HepG2 (cell line): Measurements from ENCODE around the gene MAPK1. TPM values are rescaled to one million over a fixed set of nuclear protein-coding genes. Genes with fewer than 3 reads are reported as not detected.

Source experiments
- CEBPB ChIP-seq: IDR thresholded peaks from 2 replicates; pipeline ENCODE4 v1.6.1; 2011; ENCODE audit warnings: low read depth, low read length, improper control_type of control experiment, borderline replicate concordance
- DMAP1 ChIP-seq: IDR thresholded peaks from 2 replicates; pipeline ENCODE4 v1.6.1; 2016
- EED ChIP-seq: sonication (generic); formaldehyde crosslinking; IDR thresholded peaks from 2 replicates; pipeline ENCODE4 v1.5.0; 2020; ENCODE audit warnings: mild to moderate bottlenecking, missing genetic modification reagents
- ELF1 ChIP-seq: sonication (generic); formaldehyde crosslinking; IDR thresholded peaks from 2 replicates; pipeline ENCODE4 v1.4.0; 2020; ENCODE audit warnings: missing genetic modification reagents
- ETV5 ChIP-seq: IDR thresholded peaks from 2 replicates; pipeline ENCODE4 v1.6.1; 2018; ENCODE audit warnings: missing biosample characterization, missing genetic modification reagents, inconsistent platforms, borderline replicate concordance
- FOXC1 ChIP-seq: sonication (generic); formaldehyde crosslinking; IDR thresholded peaks from 2 replicates; pipeline ENCODE4 v1.8.0; 2022; ENCODE audit warnings: mild to moderate bottlenecking, missing genetic modification reagents, borderline replicate concordance
- FOXK2 ChIP-seq: fragments of 450-650 bp; IDR thresholded peaks from 2 replicates; pipeline ENCODE4 v1.6.1; 2016
- HDAC6 ChIP-seq: fragments of 200-600 bp; sonication (generic); IDR thresholded peaks from 2 replicates; pipeline ENCODE4 v1.7.0; 2017; ENCODE audit warnings: mild to moderate bottlenecking, antibody characterized with exemption, low read length, low read depth
- KAT8 ChIP-seq: IDR thresholded peaks from 2 replicates; pipeline ENCODE4 v1.6.1; 2016; ENCODE audit warnings: missing genetic modification reagents, missing compliant biosample characterization
- MAF1 ChIP-seq: sonication (generic); formaldehyde crosslinking; IDR thresholded peaks from 2 replicates; pipeline ENCODE4 v1.5.0; 2020; ENCODE audit warnings: missing genetic modification reagents, borderline replicate concordance
- MBD4 ChIP-seq: IDR thresholded peaks from 2 replicates; pipeline ENCODE4 v1.6.1; 2012; ENCODE audit warnings: low read length, inconsistent platforms, borderline replicate concordance
- MTA1 ChIP-seq: sonication (generic); formaldehyde crosslinking; IDR thresholded peaks from 2 replicates; pipeline ENCODE4 v1.4.0; 2020; ENCODE audit warnings: missing genetic modification reagents, mild to moderate bottlenecking, borderline replicate concordance
- NR2F2 ChIP-seq: IDR thresholded peaks from 2 replicates; pipeline ENCODE4 v1.6.1; 2012; ENCODE audit warnings: low read depth, inconsistent platforms, borderline replicate concordance
- PHF21A ChIP-seq: sonication (generic); formaldehyde crosslinking; IDR thresholded peaks from 2 replicates; pipeline ENCODE4 v1.5.0; 2020; ENCODE audit warnings: mild to moderate bottlenecking, missing genetic modification reagents
- SALL1 ChIP-seq: sonication (generic); formaldehyde crosslinking; IDR thresholded peaks from 2 replicates; pipeline ENCODE4 v1.8.0; 2022; ENCODE audit warnings: mild to moderate bottlenecking, missing genetic modification reagents
- SOX13 ChIP-seq, 3 experiments: fragments of 450-650 bp in 1 of 3; sonication (generic) in 1 of 3; formaldehyde crosslinking in 1 of 3; IDR thresholded peaks in 2 of 3; conservative IDR thresholded peaks in 1 of 3; 2 replicates each; pipeline versions ENCODE4 v1.5.0 to v1.6.1; 2016 to 2020; ENCODE audit warnings: antibody characterized with exemption in 1 of 3, mild to moderate bottlenecking in 1 of 3, missing compliant biosample characterization in 1 of 3, missing genetic modification reagents in 1 of 3, moderate library complexity in 1 of 3
- SP2 ChIP-seq: sonication (generic); formaldehyde crosslinking; IDR thresholded peaks from 2 replicates; pipeline ENCODE4 v1.5.1; 2020; ENCODE audit warnings: mild to moderate bottlenecking, missing genetic modification reagents
- SRSF9 ChIP-seq: fragments of 200-400 bp; formaldehyde crosslinking; IDR thresholded peaks from 2 replicates; pipeline ENCODE4 v1.6.1; 2018; ENCODE audit warnings: borderline replicate concordance, mild to moderate bottlenecking, low read depth, low read length; ENCODE audit not compliant: insufficient read depth, poor library complexity, severe bottlenecking
- ZBTB42 ChIP-seq: sonication (generic); formaldehyde crosslinking; IDR thresholded peaks from 2 replicates; pipeline ENCODE4 v1.5.0; 2020; ENCODE audit warnings: mild to moderate bottlenecking, missing genetic modification reagents
- ZBTB7B ChIP-seq: sonication (generic); formaldehyde crosslinking; IDR thresholded peaks from 2 replicates; pipeline ENCODE4 v1.4.0; 2020; ENCODE audit warnings: missing genetic modification reagents
- ZNF124 ChIP-seq: sonication (generic); formaldehyde crosslinking; IDR thresholded peaks from 2 replicates; pipeline ENCODE4 v1.4.0; 2020; ENCODE audit warnings: missing genetic modification reagents
- ZNF256 ChIP-seq: sonication (generic); formaldehyde crosslinking; conservative IDR thresholded peaks from 2 replicates; pipeline ENCODE4 v1.4.0; 2020; ENCODE audit warnings: missing genetic modification reagents
- ZNF652 ChIP-seq: IDR thresholded peaks from 2 replicates; pipeline ENCODE4 v1.6.1; 2016; ENCODE audit warnings: low read depth, borderline replicate concordance
- polyA plus RNA-seq, 8 experiments: library from polyadenylated mRNA; depleted of rRNA in 3 of 8; stranded (reverse) in 7 of 8; unstranded in 1 of 8; fragments of >200 nt; fragmentation: Illumina TruSeq in 4 of 8; extraction: Trizol in 4 of 8; gene quantifications; 2 replicates each; pipeline versions ENCODE4 v1.2.1 to v1.2.3, GENCODE V29; 2011 to 2016; ENCODE audit warnings: low read depth in 4 of 8, missing spikeins in 1 of 8, mixed read lengths in 1 of 8; ENCODE audit not compliant: insufficient read depth in 1 of 8
- total RNA-seq, 5 experiments: library from RNA; depleted of rRNA; stranded (reverse); fragments of >200 nt; fragmentation: Illumina TruSeq; extraction: Trizol; gene quantifications; 2 replicates each; pipeline ENCODE4 v1.2.3, GENCODE V29; 2016; ENCODE audit warnings: low read depth in 1 of 5
- TF ChIP-seq, protein P1 (sequence below): IDR thresholded peaks from 2 replicates; pipeline ENCODE4 v1.6.1; 2016; ENCODE audit warnings: mild to moderate bottlenecking, missing biosample characterization, missing genetic modification reagents
- TF ChIP-seq, protein P2 (sequence below): sonication (generic); formaldehyde crosslinking; IDR thresholded peaks from 2 replicates; pipeline ENCODE4 v1.9.0; 2021; ENCODE audit warnings: missing genetic modification reagents, mild to moderate bottlenecking, borderline replicate concordance
- TF ChIP-seq, protein P3 (sequence below): IDR thresholded peaks from 2 replicates; pipeline ENCODE4 v1.6.1; 2018; ENCODE audit warnings: missing genetic modification reagents
- TF ChIP-seq, protein P4 (sequence below): sonication (generic); formaldehyde crosslinking; IDR thresholded peaks from 2 replicates; pipeline ENCODE4 v1.4.0; 2020; ENCODE audit warnings: missing genetic modification reagents, borderline replicate concordance

Gene MAPK1
- total and polyA plus RNA-seq, 2 of the 13 experiments (the other 11 are each of a cell fraction or from before 2014, with no cell fraction given), result 107 to 114 TPM

DNA sequence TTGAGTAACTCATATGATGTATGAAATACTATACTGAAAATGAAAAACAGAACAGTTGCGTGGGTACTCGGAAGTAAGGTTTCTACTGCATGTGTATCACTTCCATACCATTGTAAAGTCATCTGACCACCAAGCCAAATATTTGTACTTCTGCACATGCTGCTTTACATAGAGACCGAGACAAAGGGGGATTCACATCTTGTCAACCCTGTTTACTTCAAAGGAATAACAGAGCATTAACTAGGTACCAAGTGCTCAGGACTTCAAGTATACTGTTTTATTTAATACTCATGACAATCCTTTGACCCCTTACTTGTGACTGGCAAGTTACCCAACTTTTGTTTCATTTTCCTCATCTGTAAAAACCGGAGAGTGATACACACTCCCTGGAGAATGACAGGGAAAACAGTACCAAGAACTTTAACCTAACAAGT is 9.9 kb downstream of the MAPK1 start (continued):
- TF ChIP-seq ELF1 (CRISPR knock-in tag) (0 out of 2 replicates have a peak, but pooled peaks have one; percentile 30), SOX13 (IDR thresholded peaks at IDR 0.05) (peak; percentile 72), SOX13 (CRISPR knock-in tag; conservative IDR thresholded peaks at IDR 0.05 in 1 of 2, IDR thresholded peaks at IDR 0.05 in 1 of 2) (peak in 1 of 2 experiments; percentile 98; a peak in 2 of 4 replicates), EED (CRISPR knock-in tag) (no peak), MAF1 (CRISPR knock-in tag) (no peak), HDAC6 (no peak), CEBPB (no peak; the same call in 1 of the 2 replicates), MTA1 (no peak), MBD4 (no peak), ZNF256 (no peak), DMAP1 (CRISPR knock-in tag) (no peak), FOXC1 (CRISPR knock-in tag) (no peak), ZBTB42 (CRISPR knock-in tag) (no peak), KAT8 (peak; percentile 50; the same call in 1 of the 2 replicates), SP2 (CRISPR knock-in tag) (no peak), ZNF124 (no peak), SRSF9 (no peak), ZNF652 (CRISPR knock-in tag) (no peak), NR2F2 (peak; percentile 56; the same call in 1 of the 2 replicates), SALL1 (CRISPR knock-in tag) (peak; percentile 27; the same call in 1 of the 2 replicates), FOXK2 (peak; percentile 82; the same call in 1 of the 2 replicates), ETV5 (peak; percentile 60; the same call in 1 of the 2 replicates), PHF21A (peak; percentile 60; the same call in 1 of the 2 replicates), ZBTB7B (CRISPR knock-in tag) (0 out of 2 replicates have a peak, but pooled peaks have one; percentile 61)
- TF ChIP-seq, protein P1, sequence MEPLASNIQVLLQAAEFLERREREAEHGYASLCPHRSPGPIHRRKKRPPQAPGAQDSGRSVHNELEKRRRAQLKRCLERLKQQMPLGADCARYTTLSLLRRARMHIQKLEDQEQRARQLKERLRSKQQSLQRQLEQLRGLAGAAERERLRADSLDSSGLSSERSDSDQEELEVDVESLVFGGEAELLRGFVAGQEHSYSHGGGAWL (CRISPR knock-in tag), result no peak
- TF ChIP-seq, protein P2, sequence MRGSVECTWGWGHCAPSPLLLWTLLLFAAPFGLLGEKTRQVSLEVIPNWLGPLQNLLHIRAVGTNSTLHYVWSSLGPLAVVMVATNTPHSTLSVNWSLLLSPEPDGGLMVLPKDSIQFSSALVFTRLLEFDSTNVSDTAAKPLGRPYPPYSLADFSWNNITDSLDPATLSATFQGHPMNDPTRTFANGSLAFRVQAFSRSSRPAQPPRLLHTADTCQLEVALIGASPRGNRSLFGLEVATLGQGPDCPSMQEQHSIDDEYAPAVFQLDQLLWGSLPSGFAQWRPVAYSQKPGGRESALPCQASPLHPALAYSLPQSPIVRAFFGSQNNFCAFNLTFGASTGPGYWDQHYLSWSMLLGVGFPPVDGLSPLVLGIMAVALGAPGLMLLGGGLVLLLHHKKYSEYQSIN (CRISPR knock-in tag), result no peak
- TF ChIP-seq, protein P3, sequence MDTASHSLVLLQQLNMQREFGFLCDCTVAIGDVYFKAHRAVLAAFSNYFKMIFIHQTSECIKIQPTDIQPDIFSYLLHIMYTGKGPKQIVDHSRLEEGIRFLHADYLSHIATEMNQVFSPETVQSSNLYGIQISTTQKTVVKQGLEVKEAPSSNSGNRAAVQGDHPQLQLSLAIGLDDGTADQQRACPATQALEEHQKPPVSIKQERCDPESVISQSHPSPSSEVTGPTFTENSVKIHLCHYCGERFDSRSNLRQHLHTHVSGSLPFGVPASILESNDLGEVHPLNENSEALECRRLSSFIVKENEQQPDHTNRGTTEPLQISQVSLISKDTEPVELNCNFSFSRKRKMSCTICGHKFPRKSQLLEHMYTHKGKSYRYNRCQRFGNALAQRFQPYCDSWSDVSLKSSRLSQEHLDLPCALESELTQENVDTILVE (CRISPR knock-in tag), result 0 out of 2 replicates have a peak, but pooled peaks have one; percentile 13
- TF ChIP-seq, protein P4, sequence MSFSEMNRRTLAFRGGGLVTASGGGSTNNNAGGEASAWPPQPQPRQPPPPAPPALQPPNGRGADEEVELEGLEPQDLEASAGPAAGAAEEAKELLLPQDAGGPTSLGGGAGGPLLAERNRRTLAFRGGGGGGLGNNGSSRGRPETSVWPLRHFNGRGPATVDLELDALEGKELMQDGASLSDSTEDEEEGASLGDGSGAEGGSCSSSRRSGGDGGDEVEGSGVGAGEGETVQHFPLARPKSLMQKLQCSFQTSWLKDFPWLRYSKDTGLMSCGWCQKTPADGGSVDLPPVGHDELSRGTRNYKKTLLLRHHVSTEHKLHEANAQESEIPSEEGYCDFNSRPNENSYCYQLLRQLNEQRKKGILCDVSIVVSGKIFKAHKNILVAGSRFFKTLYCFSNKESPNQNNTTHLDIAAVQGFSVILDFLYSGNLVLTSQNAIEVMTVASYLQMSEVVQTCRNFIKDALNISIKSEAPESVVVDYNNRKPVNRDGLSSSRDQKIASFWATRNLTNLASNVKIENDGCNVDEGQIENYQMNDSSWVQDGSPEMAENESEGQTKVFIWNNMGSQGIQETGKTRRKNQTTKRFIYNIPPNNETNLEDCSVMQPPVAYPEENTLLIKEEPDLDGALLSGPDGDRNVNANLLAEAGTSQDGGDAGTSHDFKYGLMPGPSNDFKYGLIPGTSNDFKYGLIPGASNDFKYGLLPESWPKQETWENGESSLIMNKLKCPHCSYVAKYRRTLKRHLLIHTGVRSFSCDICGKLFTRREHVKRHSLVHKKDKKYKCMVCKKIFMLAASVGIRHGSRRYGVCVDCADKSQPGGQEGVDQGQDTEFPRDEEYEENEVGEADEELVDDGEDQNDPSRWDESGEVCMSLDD, result no peak
